H9 (cell line): Measurements from ENCODE around the gene XXYLT1. TPM values are rescaled to one million over a fixed set of nuclear protein-coding genes. Genes with fewer than 3 reads are reported as not detected.

Experiments used
- DNase-seq: peaks from one replicate; pipeline ENCODE4 v3.0.0-alpha.2; 2017
- H2AFZ ChIP-seq: one replicate; pipeline ENCODE4 v1.6.1; 2013; ENCODE audit warnings: mild to moderate bottlenecking, low read length, control low read depth, moderate library complexity
- H2AK5ac ChIP-seq: 2 replicates; pipeline ENCODE4 v1.6.1; 2013; ENCODE audit warnings: low read length, control low read depth, mixed read lengths; ENCODE audit not compliant: insufficient read length
- H2BK120ac ChIP-seq: one replicate; pipeline ENCODE4 v1.6.1; 2013; ENCODE audit warnings: low read depth, mild to moderate bottlenecking, low read length, control low read depth, inconsistent platforms; ENCODE audit not compliant: poor library complexity, severe bottlenecking
- H2BK12ac ChIP-seq: 2 replicates; pipeline ENCODE4 v1.6.1; 2013; ENCODE audit warnings: low read length, control low read depth, mixed read lengths, low read depth; ENCODE audit not compliant: insufficient read length
- H2BK15ac ChIP-seq: 2 replicates; pipeline ENCODE4 v1.6.1; 2013; ENCODE audit warnings: low read depth, low read length, control low read depth
- H2BK20ac ChIP-seq: one replicate; pipeline ENCODE4 v1.6.1; 2013; ENCODE audit warnings: low read depth, mild to moderate bottlenecking, low read length, control low read depth, inconsistent platforms; ENCODE audit not compliant: poor library complexity, severe bottlenecking
- H2BK5ac ChIP-seq: 2 replicates; pipeline ENCODE4 v1.6.1; 2013; ENCODE audit warnings: low read length, control low read depth, mixed read lengths; ENCODE audit not compliant: insufficient read length
- H3K14ac ChIP-seq: 2 replicates; pipeline ENCODE4 v1.6.1; 2013; ENCODE audit warnings: low read length, control low read depth; ENCODE audit not compliant: insufficient read depth
- H3K18ac ChIP-seq: 2 replicates; pipeline ENCODE4 v1.6.1; 2013; ENCODE audit warnings: low read depth, mild to moderate bottlenecking, mixed read lengths, low read length, control low read depth; ENCODE audit not compliant: insufficient read length
- H3K23ac ChIP-seq: 2 replicates; pipeline ENCODE4 v1.6.1; 2013; ENCODE audit warnings: low read length, control low read depth, mixed read lengths, low read depth; ENCODE audit not compliant: insufficient read length
- H3K23me2 ChIP-seq: 2 replicates; pipeline ENCODE4 v1.6.1; 2013; ENCODE audit warnings: low read depth, mild to moderate bottlenecking, mixed read lengths, low read length, control low read depth; ENCODE audit not compliant: insufficient read length, poor library complexity, severe bottlenecking
- H3K27ac ChIP-seq: 2 replicates; pipeline ENCODE4 v1.5.1; 2013; ENCODE audit warnings: low read length, control low read depth, mixed read lengths, low read depth; ENCODE audit not compliant: insufficient read length
- H3K27me3 ChIP-seq: 2 replicates; pipeline ENCODE4 v1.6.1; 2013; ENCODE audit warnings: low read length, control low read depth, inconsistent platforms; ENCODE audit not compliant: insufficient read depth
- H3K4ac ChIP-seq: 2 replicates; pipeline ENCODE4 v1.6.1; 2013; ENCODE audit warnings: low read depth, mild to moderate bottlenecking, control low read depth, inconsistent platforms, low read length, moderate library complexity
- H3K4me1 ChIP-seq: 2 replicates; pipeline ENCODE4 v1.6.1; 2013; ENCODE audit warnings: low read length, control low read depth, inconsistent platforms; ENCODE audit not compliant: insufficient read depth
- H3K4me2 ChIP-seq: 2 replicates; pipeline ENCODE4 v1.6.1; 2013; ENCODE audit warnings: low read length, control low read depth, mixed read lengths; ENCODE audit not compliant: insufficient read length, insufficient read depth
- H3K56ac ChIP-seq: 2 replicates; pipeline ENCODE4 v1.6.1; 2013; ENCODE audit warnings: low read depth, mild to moderate bottlenecking, mixed read lengths, low read length, control low read depth; ENCODE audit not compliant: insufficient read length
- H3K79me1 ChIP-seq: 2 replicates; pipeline ENCODE4 v1.6.1; 2013; ENCODE audit warnings: low read depth, mild to moderate bottlenecking, moderate library complexity, low read length, control low read depth, inconsistent platforms; ENCODE audit not compliant: insufficient read depth, poor library complexity, severe bottlenecking
- H3K79me2 ChIP-seq: 2 replicates; pipeline ENCODE4 v1.6.1; 2013; ENCODE audit warnings: low read length, control low read depth, inconsistent platforms; ENCODE audit not compliant: insufficient read depth
- H3K9ac ChIP-seq: 2 replicates; pipeline ENCODE4 v1.6.1; 2013; ENCODE audit warnings: low read length, control low read depth, mixed read lengths; ENCODE audit not compliant: insufficient read length; ENCODE audit errors: extremely low read depth
- H3K9me3 ChIP-seq: one replicate; pipeline ENCODE4 v1.6.1; 2013; ENCODE audit warnings: low read depth, low read length, inconsistent platforms; ENCODE audit not compliant: control insufficient read depth
- H3T11ph ChIP-seq: one replicate; pipeline ENCODE4 v1.6.1; 2013; ENCODE audit warnings: mild to moderate bottlenecking, low read length, control low read depth, inconsistent platforms
- H4K20me1 ChIP-seq: one replicate; pipeline ENCODE4 v1.6.1; 2013; ENCODE audit not compliant: control insufficient read depth, insufficient read length, insufficient read depth
- H4K5ac ChIP-seq: 2 replicates; pipeline ENCODE4 v1.6.1; 2013; ENCODE audit warnings: low read depth, mild to moderate bottlenecking, mixed read lengths, low read length, control low read depth; ENCODE audit not compliant: insufficient read length
- H4K8ac ChIP-seq: replicated peaks from 2 replicates; pipeline ENCODE4 v1.6.1; 2013; ENCODE audit warnings: low read length, control low read depth, mixed read lengths, low read depth; ENCODE audit not compliant: insufficient read length
- H4K91ac ChIP-seq: 2 replicates; pipeline ENCODE4 v1.6.1; 2013; ENCODE audit warnings: low read depth, mild to moderate bottlenecking, moderate library complexity, mixed read lengths, low read length, control low read depth; ENCODE audit not compliant: insufficient read length
- H3K27ac Mint-ChIP-seq, 3 experiments: 2 replicates in 2 of 3; 3 replicates in 1 of 3; pipeline ENCODE4 v1.8.0; 2020 to 2021; ENCODE audit warnings: mixed read lengths in 3 of 3, mild to moderate bottlenecking in 1 of 3, moderate library complexity in 1 of 3
- H3K27me3 Mint-ChIP-seq: 2 replicates; pipeline ENCODE4 v1.8.0; 2021; ENCODE audit warnings: low read depth, mild to moderate bottlenecking, moderate library complexity, mixed read lengths
- H3K36me3 Mint-ChIP-seq, 3 experiments: 2 replicates in 2 of 3; 3 replicates in 1 of 3; pipeline ENCODE4 v1.8.0; 2020 to 2021; ENCODE audit warnings: low read depth in 3 of 3, mixed read lengths in 3 of 3; ENCODE audit not compliant: insufficient read depth in 1 of 3
- H3K4me1 Mint-ChIP-seq, 2 experiments: 2 replicates each; pipeline ENCODE4 v1.8.0; 2020; ENCODE audit warnings: mixed read lengths in 2 of 2
- H3K4me3 Mint-ChIP-seq, 2 experiments: 2 replicates in 1 of 2; 3 replicates in 1 of 2; pipeline ENCODE4 v1.8.0; 2020 to 2021; ENCODE audit warnings: mild to moderate bottlenecking in 2 of 2, mixed read lengths in 2 of 2, moderate library complexity in 1 of 2
- H3K9me3 Mint-ChIP-seq, 2 experiments: 2 replicates in 1 of 2; 3 replicates in 1 of 2; pipeline ENCODE4 v1.8.0; 2020; ENCODE audit warnings: mild to moderate bottlenecking in 2 of 2, mixed read lengths in 2 of 2, moderate library complexity in 1 of 2
- CTCF ChIP-seq: fragments of 200-600 bp; sonication (generic); conservative IDR thresholded peaks from 3 replicates; pipeline ENCODE4 v1.8.0; 2021; ENCODE audit warnings: antibody characterized with exemption, mild to moderate bottlenecking
- WGBS: extraction: QIAGEN DNeasy Blood & Tissue Kit; methylation state at CpG from one replicate; pipeline ENCODE4 v1.1.7; 2013; ENCODE audit warnings: missing lambda C conversion rate, low lambda C conversion rate, mixed read lengths; ENCODE audit not compliant: insufficient read length; ENCODE audit errors: extremely low coverage; 5-methylcytosine and 5-hydroxymethylcytosine counted together
- total RNA-seq: library from RNA; stranded (reverse); gene quantifications from 2 replicates; pipeline ENCODE4 v1.2.1, GENCODE V29; 2021

The XXYLT1 gene
- total RNA-seq, 1 experiment from 2014 or later, result 22.7 TPM

GRCh38 chr3:195097331-195098255, 173.4 kb downstream of the XXYLT1 start:
- no peaks in the 10 kb centered on the region; the same call in 1 of the 2 replicates for H3K27me3 Mint-ChIP-seq
- H3K4ac ChIP-seq, result no peak overlapping the region
- H4K5ac ChIP-seq, result no peak overlapping the region
- H4K8ac ChIP-seq, result no peak overlapping the region
- no peaks in the 10 kb centered on the region for H3K23me2 ChIP-seq
- no peak overlapping the region for H3K14ac ChIP-seq
- no peak overlapping the region for H2AK5ac ChIP-seq
- H3K56ac ChIP-seq, result no peak overlapping the region
- H3K4me3 Mint-ChIP-seq, result no peak overlapping the region
- no peak for DNase-seq
- no peak overlapping the region for H2BK5ac ChIP-seq
- no peak overlapping the region for H3K27ac ChIP-seq
- WGBS, result no CpG with 5 or more reads among the region's 22 CpGs
- H3K23ac ChIP-seq, result no peak overlapping the region
- no peak overlapping the region for H2BK120ac ChIP-seq
- no peak overlapping the region for H3K4me2 ChIP-seq
- H3K4me1 Mint-ChIP-seq, result peaks cover 9 to 13% of the 10 kb centered on the region in 2 experiments; a peak in 3 of 4 replicates
- H2BK12ac ChIP-seq, result no peak overlapping the region
- no peak overlapping the region for H2BK15ac ChIP-seq
- no peaks in the 10 kb centered on the region for H3K79me1 ChIP-seq
- no peak overlapping the region for H3K18ac ChIP-seq
- H3K9me3 ChIP-seq, result no peaks in the 10 kb centered on the region
- H3K36me3 Mint-ChIP-seq, result peaks cover 9 to 14% (median 12%) of the 10 kb centered on the region in 3 experiments; a peak in 6 of 7 replicates
- H4K20me1 ChIP-seq, result no peaks in the 10 kb centered on the region
- no peaks in the 10 kb centered on the region for H3K27me3 ChIP-seq
- no peaks in the 10 kb centered on the region for H3K4me1 ChIP-seq
- H4K91ac ChIP-seq, result no peak overlapping the region
- H3K79me2 ChIP-seq, result no peaks in the 10 kb centered on the region
- peak overlapping the region in 2 of 3 experiments; percentile 44 to 55; a peak in 3 of 7 replicates for H3K27ac Mint-ChIP-seq
- no peak overlapping the region for H2AFZ ChIP-seq
- H3T11ph ChIP-seq, result no peak overlapping the region
- TF ChIP-seq CTCF, result no peak
- peaks cover 4 to 6% of the 10 kb centered on the region in 2 experiments; a peak in 2 of 5 replicates for H3K9me3 Mint-ChIP-seq
- no peak overlapping the region for H3K9ac ChIP-seq
- no peak overlapping the region for H2BK20ac ChIP-seq
